MM.1S (cell line): ENCODE results near the gene UBE2G2.

ENCODE experiments used
- DNase-seq: peaks from one replicate; pipeline ENCODE4 v3.0.0-alpha.2; 2015
- H2AFZ ChIP-seq: fragments of 300-600 bp; sonication (generic); 2 replicates; pipeline ENCODE4 v1.6.0; 2016; ENCODE audit warnings: antibody characterized with exemption, low read length
- H3F3A ChIP-seq: fragments of 300-600 bp; sonication (generic); 2 replicates; pipeline ENCODE4 v1.6.1; 2016; ENCODE audit warnings: mild to moderate bottlenecking, antibody characterized with exemption, low read length, moderate library complexity, mixed read lengths; ENCODE audit not compliant: insufficient read depth
- H3K27ac ChIP-seq: fragments of 300-600 bp; sonication (generic); 2 replicates; pipeline ENCODE4 v1.5.1; 2016; ENCODE audit warnings: mild to moderate bottlenecking, low read length
- H3K27me3 ChIP-seq: fragments of 300-600 bp; sonication (generic); replicated peaks from 2 replicates; pipeline ENCODE4 v1.6.0; 2016; ENCODE audit warnings: low read length; ENCODE audit not compliant: insufficient read depth
- H3K36me3 ChIP-seq: fragments of 300-600 bp; sonication (generic); replicated peaks from 2 replicates; pipeline ENCODE4 v1.6.1; 2016; ENCODE audit warnings: mild to moderate bottlenecking, low read length, mixed read lengths; ENCODE audit not compliant: insufficient read depth
- H3K4me1 ChIP-seq: fragments of 300-600 bp; sonication (generic); 2 replicates; pipeline ENCODE4 v1.6.1; 2016; ENCODE audit warnings: low read length, mixed read lengths
- H3K4me2 ChIP-seq: fragments of 300-600 bp; sonication (generic); 2 replicates; pipeline ENCODE4 v1.6.0; 2016; ENCODE audit warnings: low read depth, low read length
- H3K4me3 ChIP-seq: fragments of 300-600 bp; sonication (generic); 2 replicates; pipeline ENCODE4 v1.5.1; 2016; ENCODE audit warnings: low read length, mixed read lengths
- H3K79me2 ChIP-seq: fragments of 300-600 bp; sonication (generic); 2 replicates; pipeline ENCODE4 v1.6.1; 2016; ENCODE audit warnings: mixed run types, low read length, mixed read lengths
- H3K9ac ChIP-seq: fragments of 300-600 bp; sonication (generic); 2 replicates; pipeline ENCODE4 v1.6.1; 2016; ENCODE audit warnings: low read length, mixed read lengths
- H3K9me2 ChIP-seq: fragments of 300-600 bp; sonication (generic); replicated peaks from 2 replicates; pipeline ENCODE4 v1.6.1; 2016; ENCODE audit warnings: mild to moderate bottlenecking, low read length, mixed read lengths; ENCODE audit not compliant: insufficient read depth
- H3K9me3 ChIP-seq: fragments of 300-600 bp; sonication (generic); replicated peaks from 2 replicates; pipeline ENCODE4 v1.6.1; 2016; ENCODE audit warnings: mild to moderate bottlenecking, low read length, mixed read lengths; ENCODE audit not compliant: insufficient read depth
- H4K20me1 ChIP-seq: fragments of 300-600 bp; sonication (generic); 2 replicates; pipeline ENCODE4 v1.6.1; 2016; ENCODE audit warnings: mild to moderate bottlenecking, low read length, moderate library complexity, mixed read lengths; ENCODE audit not compliant: insufficient read depth
- EZH2 ChIP-seq: fragments of 300-600 bp; sonication (generic); optimal IDR thresholded peaks from 2 replicates; pipeline ENCODE3; 2017; ENCODE audit warnings: low read depth, mild to moderate bottlenecking, antibody characterized with exemption, low read length, mixed read lengths
- EZH2phosphoT487 ChIP-seq: fragments of 300-600 bp; sonication (generic); IDR thresholded peaks from 2 replicates; pipeline ENCODE4 v1.6.1; 2018; ENCODE audit warnings: antibody characterized with exemption, low read length
- TF ChIP-seq, protein P1 (sequence below): fragments of 300-600 bp; sonication (generic); IDR thresholded peaks from 2 replicates; pipeline ENCODE4 v1.5.1; 2016; ENCODE audit warnings: antibody characterized with exemption, low read length, mixed read lengths

UBE2G2 gene

DNA sequence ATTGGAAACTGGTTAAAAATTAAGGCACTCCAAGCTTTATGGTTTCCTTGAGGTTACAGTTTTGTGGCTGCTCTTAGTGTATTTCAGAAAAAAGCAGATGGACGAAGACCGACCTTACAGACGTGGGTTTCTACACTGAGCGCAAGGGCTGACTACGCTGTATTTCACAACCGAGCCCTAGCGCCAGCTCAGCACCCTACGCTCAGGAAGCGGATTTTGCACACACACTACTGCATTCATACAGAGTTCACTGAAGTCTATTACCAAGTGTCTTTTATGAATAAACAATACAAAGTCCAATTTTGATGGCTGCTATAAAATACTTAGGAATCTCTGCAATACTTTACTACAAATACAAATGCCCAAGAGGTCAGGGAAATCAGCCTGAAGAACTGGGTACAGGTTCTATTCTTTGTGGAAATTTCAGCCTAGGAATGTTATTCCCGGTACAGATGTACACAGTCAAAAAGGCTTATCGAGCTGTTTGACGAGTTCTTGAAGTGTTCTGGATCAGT, 48.1 kb upstream of the UBE2G2 start:
- Histone ChIP-seq H3K4me1 (no peaks in the 10 kb centered on the region), H3K9ac (no peak overlapping the region), H3K9me2 (no peaks in the 10 kb centered on the region), H2AFZ (no peak overlapping the region), H3K4me3 (no peak overlapping the region), H3K9me3 (no peaks in the 10 kb centered on the region), H3K4me2 (no peak overlapping the region), H3F3A (no peaks in the 10 kb centered on the region), H4K20me1 (no peaks in the 10 kb centered on the region), H3K36me3 (0 out of 2 replicates have a peak, but pooled peaks cover 10% of the 10 kb centered on the region), H3K27me3 (peaks cover 22% of the 10 kb centered on the region), H3K27ac (no peak overlapping the region), H3K79me2 (0 out of 2 replicates have a peak, but pooled peaks cover 2% of the 10 kb centered on the region)
- no peak for DNase-seq
- TF ChIP-seq, protein P1, sequence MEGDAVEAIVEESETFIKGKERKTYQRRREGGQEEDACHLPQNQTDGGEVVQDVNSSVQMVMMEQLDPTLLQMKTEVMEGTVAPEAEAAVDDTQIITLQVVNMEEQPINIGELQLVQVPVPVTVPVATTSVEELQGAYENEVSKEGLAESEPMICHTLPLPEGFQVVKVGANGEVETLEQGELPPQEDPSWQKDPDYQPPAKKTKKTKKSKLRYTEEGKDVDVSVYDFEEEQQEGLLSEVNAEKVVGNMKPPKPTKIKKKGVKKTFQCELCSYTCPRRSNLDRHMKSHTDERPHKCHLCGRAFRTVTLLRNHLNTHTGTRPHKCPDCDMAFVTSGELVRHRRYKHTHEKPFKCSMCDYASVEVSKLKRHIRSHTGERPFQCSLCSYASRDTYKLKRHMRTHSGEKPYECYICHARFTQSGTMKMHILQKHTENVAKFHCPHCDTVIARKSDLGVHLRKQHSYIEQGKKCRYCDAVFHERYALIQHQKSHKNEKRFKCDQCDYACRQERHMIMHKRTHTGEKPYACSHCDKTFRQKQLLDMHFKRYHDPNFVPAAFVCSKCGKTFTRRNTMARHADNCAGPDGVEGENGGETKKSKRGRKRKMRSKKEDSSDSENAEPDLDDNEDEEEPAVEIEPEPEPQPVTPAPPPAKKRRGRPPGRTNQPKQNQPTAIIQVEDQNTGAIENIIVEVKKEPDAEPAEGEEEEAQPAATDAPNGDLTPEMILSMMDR, result no peak
- TF ChIP-seq EZH2 (no peak), EZH2phosphoT487 (no peak)

DNA sequence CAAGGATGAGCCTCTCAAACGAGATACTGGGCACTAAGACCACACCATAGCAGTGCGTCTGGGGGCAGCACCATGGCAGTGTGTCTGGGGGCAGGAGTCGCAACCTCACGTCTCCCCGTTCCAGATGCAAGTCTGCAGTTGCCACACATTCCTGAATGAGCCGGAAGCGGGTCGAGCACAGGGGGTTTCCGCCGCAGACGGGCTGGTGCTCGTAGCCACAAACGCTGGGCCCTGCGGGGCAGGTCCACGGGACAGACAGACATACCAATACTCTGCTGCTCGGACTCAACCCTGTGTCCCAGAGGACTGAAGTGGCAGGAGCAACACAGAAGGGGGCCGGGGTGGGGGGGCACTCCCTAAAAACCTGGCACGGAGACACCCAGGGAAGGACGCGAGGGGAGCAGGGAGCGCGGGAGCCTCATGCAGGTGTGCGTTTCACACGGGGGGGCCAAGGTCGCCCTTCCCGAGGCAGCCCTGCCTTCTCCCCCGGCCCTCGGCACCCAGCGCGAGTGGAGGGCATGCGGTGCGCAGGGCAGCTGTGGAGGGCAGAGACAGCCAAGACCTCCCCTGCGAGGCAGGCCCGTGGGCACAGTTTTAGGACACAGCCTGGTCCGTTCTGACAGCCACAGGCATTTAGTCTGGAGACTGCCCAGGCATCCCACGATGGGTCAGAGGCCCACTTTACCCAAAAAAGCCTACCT, 47.4 kb upstream of the UBE2G2 start:
- H2AFZ ChIP-seq, result no peak overlapping the region
- H3K9ac ChIP-seq, result no peak overlapping the region
- no peaks in the 10 kb centered on the region for H3K9me3 ChIP-seq
- peaks cover 29% of the 10 kb centered on the region for H3K27me3 ChIP-seq
- no peak overlapping the region for H3K27ac ChIP-seq
- H3K4me2 ChIP-seq, result no peak overlapping the region
- no peaks in the 10 kb centered on the region for H3K4me1 ChIP-seq
- no peak for DNase-seq
- 0 out of 2 replicates have a peak, but pooled peaks cover 2% of the 10 kb centered on the region for H3K79me2 ChIP-seq
- no peaks in the 10 kb centered on the region for H3K9me2 ChIP-seq
- TF ChIP-seq EZH2, result no peak
- TF ChIP-seq EZH2phosphoT487, result no peak
- TF ChIP-seq, protein P1, result no peak
- 0 out of 2 replicates have a peak, but pooled peaks cover 10% of the 10 kb centered on the region for H3K36me3 ChIP-seq
- H4K20me1 ChIP-seq, result no peaks in the 10 kb centered on the region
- H3K4me3 ChIP-seq, result no peak overlapping the region
- no peaks in the 10 kb centered on the region for H3F3A ChIP-seq

DNA sequence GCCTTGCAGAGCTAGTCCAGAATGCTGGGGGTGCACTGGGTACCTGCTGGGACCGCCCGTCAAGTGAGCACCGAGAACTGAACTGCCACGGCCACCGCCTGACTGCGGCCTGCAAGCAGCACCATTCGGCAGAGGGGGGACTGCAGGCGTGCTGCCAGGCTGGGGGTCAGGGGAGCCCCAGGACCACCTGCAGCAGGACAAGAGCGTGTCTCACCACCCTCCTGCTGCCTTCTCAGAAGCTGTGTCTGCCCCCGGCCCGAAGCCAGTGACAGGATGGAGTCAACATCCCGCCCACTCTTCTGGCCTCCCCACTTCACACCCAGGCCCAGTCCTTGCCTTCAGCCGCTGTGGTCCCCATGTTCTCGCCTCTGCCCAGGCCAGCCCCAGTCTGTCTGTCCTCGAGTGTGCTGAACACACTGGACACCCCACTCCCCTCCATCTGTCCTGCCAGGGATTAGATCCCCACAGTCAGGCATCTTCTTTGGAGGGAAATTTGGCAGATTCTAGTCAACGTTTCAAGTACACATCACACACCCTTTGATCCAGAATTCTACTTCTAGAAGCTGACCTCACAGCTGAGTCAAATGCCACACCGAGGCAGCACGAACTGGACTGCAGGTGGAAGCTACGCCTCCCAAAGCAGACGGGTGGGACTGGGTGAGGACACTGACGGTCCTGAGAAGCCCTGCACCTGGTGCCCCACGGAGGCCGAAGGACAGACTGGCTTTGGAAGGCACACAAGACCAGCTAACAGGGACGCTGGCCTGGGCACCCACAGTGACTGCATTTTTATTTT, 45.8 kb upstream of the UBE2G2 start:
- Histone ChIP-seq H3K27ac (no peak overlapping the region), H3K9ac (no peak overlapping the region), H4K20me1 (no peaks in the 10 kb centered on the region), H3K79me2 (no peaks in the 10 kb centered on the region), H3K27me3 (peaks cover 44% of the 10 kb centered on the region), H3K4me3 (no peak overlapping the region), H2AFZ (no peak overlapping the region), H3F3A (no peaks in the 10 kb centered on the region), H3K4me2 (no peak overlapping the region), H3K4me1 (no peaks in the 10 kb centered on the region), H3K9me3 (no peaks in the 10 kb centered on the region), H3K36me3 (0 out of 2 replicates have a peak, but pooled peaks cover 10% of the 10 kb centered on the region), H3K9me2 (no peaks in the 10 kb centered on the region)
- DNase-seq, result no peak
- TF ChIP-seq EZH2 (no peak), EZH2phosphoT487 (no peak)
